ENCODE results near the gene CHRNB2.

GRCh38 chr1:154623358-154623757 is 55.8 kb downstream of the CHRNB2 start:
- TF ChIP-seq CTCF (IDR thresholded peaks at IDR 0.05) (no peak), POLR2A (IDR thresholded peaks at IDR 0.05) (no peak)
